NB4 (cell line): Measurements from ENCODE around the gene JAZF1.

ENCODE experiments used
- DNase-seq: peaks from one replicate; pipeline ENCODE4 v3.0.0; 2010; ENCODE audit warnings: low read depth
- H3K4me3 ChIP-seq: one replicate; pipeline ENCODE4 v1.5.1; 2011; ENCODE audit warnings: mild to moderate bottlenecking, low read depth, low read length, moderate library complexity
- MYC ChIP-seq: IDR thresholded peaks from 2 replicates; pipeline ENCODE4 v1.6.1; 2011; ENCODE audit warnings: low read depth, low read length
- POLR2A ChIP-seq: IDR thresholded peaks from 2 replicates; pipeline ENCODE4 v1.6.1; 2011; ENCODE audit warnings: mild to moderate bottlenecking; ENCODE audit not compliant: insufficient read length; ENCODE audit errors: extremely low read depth
- TF ChIP-seq, protein P1 (sequence below): IDR thresholded peaks from 2 replicates; pipeline ENCODE4 v1.6.1; 2011; ENCODE audit warnings: low read depth, low read length
- TF ChIP-seq, protein P2 (sequence below): IDR thresholded peaks from one replicate; pipeline ENCODE4 v1.5.1; 2012; ENCODE audit warnings: low read depth, low read length

Gene JAZF1

DNA sequence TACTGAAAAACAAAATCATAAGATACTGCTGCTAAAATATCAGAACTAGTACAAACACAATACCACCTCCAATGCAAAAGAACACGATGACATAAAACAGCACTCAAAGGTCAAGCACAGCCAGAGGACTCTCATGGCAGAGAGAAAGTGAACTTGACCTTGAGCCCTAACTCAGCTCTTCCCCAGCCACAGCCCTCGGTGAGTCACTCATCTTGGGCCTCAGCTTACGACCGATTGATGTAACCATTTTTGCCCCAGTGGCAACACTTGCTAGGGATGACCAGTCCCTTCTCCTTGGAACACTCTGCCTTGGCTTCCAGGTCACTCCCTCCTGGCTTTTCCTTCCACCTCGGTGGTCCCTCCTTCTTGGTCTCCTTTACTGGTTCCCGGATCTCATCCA lies 77.8 kb downstream of the JAZF1 start:
- TF ChIP-seq, protein P1, sequence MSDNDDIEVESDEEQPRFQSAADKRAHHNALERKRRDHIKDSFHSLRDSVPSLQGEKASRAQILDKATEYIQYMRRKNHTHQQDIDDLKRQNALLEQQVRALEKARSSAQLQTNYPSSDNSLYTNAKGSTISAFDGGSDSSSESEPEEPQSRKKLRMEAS = no peak
- TF ChIP-seq POLR2A (no peak), MYC (no peak)
- TF ChIP-seq, protein P2, sequence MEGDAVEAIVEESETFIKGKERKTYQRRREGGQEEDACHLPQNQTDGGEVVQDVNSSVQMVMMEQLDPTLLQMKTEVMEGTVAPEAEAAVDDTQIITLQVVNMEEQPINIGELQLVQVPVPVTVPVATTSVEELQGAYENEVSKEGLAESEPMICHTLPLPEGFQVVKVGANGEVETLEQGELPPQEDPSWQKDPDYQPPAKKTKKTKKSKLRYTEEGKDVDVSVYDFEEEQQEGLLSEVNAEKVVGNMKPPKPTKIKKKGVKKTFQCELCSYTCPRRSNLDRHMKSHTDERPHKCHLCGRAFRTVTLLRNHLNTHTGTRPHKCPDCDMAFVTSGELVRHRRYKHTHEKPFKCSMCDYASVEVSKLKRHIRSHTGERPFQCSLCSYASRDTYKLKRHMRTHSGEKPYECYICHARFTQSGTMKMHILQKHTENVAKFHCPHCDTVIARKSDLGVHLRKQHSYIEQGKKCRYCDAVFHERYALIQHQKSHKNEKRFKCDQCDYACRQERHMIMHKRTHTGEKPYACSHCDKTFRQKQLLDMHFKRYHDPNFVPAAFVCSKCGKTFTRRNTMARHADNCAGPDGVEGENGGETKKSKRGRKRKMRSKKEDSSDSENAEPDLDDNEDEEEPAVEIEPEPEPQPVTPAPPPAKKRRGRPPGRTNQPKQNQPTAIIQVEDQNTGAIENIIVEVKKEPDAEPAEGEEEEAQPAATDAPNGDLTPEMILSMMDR = no peak
- H3K4me3 ChIP-seq = no peak overlapping the region
- peak; percentile 72 for DNase-seq

DNA sequence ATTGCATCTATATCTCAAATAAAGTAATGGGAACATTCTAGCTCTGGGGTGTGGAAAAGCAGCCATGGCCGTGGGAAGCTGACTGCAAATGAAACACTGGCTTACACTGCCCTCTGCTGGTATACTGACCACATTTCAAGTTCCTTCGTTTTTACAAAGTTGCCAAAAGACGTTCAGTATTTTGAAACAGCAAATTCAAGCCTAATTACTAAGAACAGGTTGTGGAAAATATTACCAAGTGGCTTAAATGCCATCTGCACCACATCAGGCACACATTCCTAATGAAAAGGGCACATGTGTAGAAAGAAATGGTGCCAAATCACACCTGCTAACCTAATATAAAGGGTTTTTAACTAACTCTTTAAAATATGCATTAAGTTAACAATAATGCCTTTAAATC lies 83.9 kb downstream of the JAZF1 start:
- peak; percentile 81 for DNase-seq
- no peak overlapping the region for H3K4me3 ChIP-seq
- TF ChIP-seq, protein P1 = no peak; the same call in 1 of the 2 replicates
- TF ChIP-seq, protein P2 = peak; percentile 83

DNA sequence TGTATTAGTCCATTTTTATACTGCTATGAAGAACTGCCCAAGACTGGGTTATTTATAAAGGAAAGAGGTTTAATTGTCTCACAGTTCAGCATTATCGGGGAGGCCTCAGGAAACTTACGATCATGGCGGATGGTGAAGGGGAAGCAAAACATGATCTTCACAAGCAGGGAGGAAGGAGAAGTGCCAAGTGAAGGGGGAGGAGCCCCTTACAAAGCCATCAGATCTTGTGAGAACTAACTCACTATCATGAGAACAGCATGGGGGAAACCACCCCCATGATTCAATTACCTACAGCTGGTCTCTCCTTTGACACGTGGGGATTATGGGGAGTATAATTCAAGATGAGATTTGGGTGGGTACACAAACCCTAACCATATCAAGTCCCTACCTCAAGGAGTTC lies 85.4 kb downstream of the JAZF1 start:
- TF ChIP-seq MYC (no peak), POLR2A (no peak)
- TF ChIP-seq, protein P2 = no peak
- TF ChIP-seq, protein P1 = no peak
- no peak overlapping the region for H3K4me3 ChIP-seq
- peak; percentile 26 for DNase-seq

DNA sequence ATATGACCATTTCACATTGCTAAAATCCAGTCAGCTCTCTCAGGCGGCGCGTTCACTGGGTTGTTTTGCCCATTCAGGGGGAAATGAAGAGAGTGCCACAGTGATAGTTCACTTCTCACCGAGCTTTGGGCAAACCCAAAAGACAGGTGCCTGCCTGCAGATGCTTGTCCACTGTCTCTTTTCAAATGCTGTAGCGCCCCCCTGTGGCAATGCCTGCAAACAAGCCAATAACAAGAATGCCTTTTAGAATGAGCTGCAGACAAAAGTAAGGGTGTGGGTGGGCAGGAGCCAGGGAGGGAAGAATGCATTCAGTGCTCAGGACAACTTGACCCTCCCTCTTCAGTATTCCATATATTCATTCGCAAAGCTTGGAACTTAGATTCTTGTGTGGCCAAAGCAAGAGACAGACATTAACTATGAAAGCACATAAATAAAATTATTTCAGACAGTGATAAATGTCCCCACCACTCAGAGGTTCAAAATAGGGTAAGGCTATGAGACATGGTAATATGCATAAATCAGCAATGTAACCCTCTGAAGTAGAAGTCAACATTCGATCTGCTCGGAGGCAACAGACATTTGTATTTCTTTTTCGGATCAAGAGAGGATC lies 86.9 kb downstream of the JAZF1 start:
- no peak for TF ChIP-seq POLR2A
- TF ChIP-seq, protein P2 = peak; percentile 95
- TF ChIP-seq, protein P1 = no peak
- no peak overlapping the region for H3K4me3 ChIP-seq
- peak; percentile 94 for DNase-seq

DNA sequence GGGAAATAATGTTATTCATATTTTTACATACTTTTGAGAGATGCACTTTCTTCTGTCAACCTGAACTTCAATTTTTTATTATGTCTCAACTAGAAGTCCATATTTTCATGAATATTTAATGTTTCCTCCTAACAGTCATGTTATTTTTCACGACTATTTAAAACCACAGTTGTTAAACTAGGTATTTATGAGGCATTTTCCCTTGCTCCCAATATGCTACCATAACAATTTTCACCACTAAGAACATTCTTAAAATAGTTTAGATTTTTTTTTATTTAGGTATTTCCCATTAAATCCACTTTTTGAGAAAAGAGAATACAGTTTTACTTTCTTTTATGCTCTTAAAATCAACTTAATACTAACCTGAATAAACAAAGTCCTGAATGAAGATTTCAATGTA lies 89.4 kb downstream of the JAZF1 start:
- no peak overlapping the region for H3K4me3 ChIP-seq
- no peak for DNase-seq
- TF ChIP-seq, protein P2 = no peak
- TF ChIP-seq, protein P1 = no peak
- TF ChIP-seq MYC = no peak
- no peak for TF ChIP-seq POLR2A
